ENCODE measurements around the gene KCNIP1.

The KCNIP1 gene

GRCh38 chr5:170648541-170648940 lies 144.7 kb downstream of the KCNIP1 start:
- H3K4me1 ChIP-seq (ENCODE audit: control insufficient read depth, insufficient read depth, low read length, poor library complexity, severe bottlenecking): no peaks in the 10 kb centered on the region
- DNase-seq: no peak

GRCh38 chr5:170650850-170651249 lies 147.0 kb downstream of the KCNIP1 start:
- no peak for DNase-seq
- Histone ChIP-seq H3K4me3 (ENCODE audit: insufficient read depth, low read depth, low read length, poor library complexity, severe bottlenecking) (no peak overlapping the region), H3K4me1 (ENCODE audit: control insufficient read depth, insufficient read depth, low read length, poor library complexity, severe bottlenecking) (no peaks in the 10 kb centered on the region), H3K36me3 (ENCODE audit: control insufficient read depth, insufficient read depth, low read length) (no peaks in the 10 kb centered on the region), H3K27ac (ENCODE audit: insufficient read depth, low read length, poor library complexity, severe bottlenecking) (no peak overlapping the region), H3K9me3 (ENCODE audit: control insufficient read depth, low read length) (no peaks in the 10 kb centered on the region), H3K27me3 (replicated peaks; ENCODE audit: control insufficient read depth, insufficient read depth, low read length, poor library complexity, severe bottlenecking) (no peaks in the 10 kb centered on the region)

More at GRCh38 chr5:170648541-170648940, 144.7 kb downstream of the KCNIP1 start:
- H3K4me3 ChIP-seq (ENCODE audit: insufficient read depth, low read depth, low read length, poor library complexity, severe bottlenecking): no peak overlapping the region
- no peaks in the 10 kb centered on the region for H3K36me3 ChIP-seq (ENCODE audit: control insufficient read depth, insufficient read depth, low read length)
- no peak overlapping the region for H3K27ac ChIP-seq (ENCODE audit: insufficient read depth, low read length, poor library complexity, severe bottlenecking)
- no peaks in the 10 kb centered on the region for H3K27me3 ChIP-seq (replicated peaks; ENCODE audit: control insufficient read depth, insufficient read depth, low read length, poor library complexity, severe bottlenecking)
- no peaks in the 10 kb centered on the region for H3K9me3 ChIP-seq (ENCODE audit: control insufficient read depth, low read length)

- Histone ChIP-seq H3K4me1 (ENCODE audit: control insufficient read depth, insufficient read depth, low read length, poor library complexity, severe bottlenecking) (no peaks in the 10 kb centered on the region), H3K27ac (ENCODE audit: insufficient read depth, low read length, poor library complexity, severe bottlenecking) (no peak overlapping the region), H3K27me3 (replicated peaks; ENCODE audit: control insufficient read depth, insufficient read depth, low read length, poor library complexity, severe bottlenecking) (no peaks in the 10 kb centered on the region), H3K4me3 (ENCODE audit: insufficient read depth, low read depth, low read length, poor library complexity, severe bottlenecking) (no peak overlapping the region), H3K36me3 (ENCODE audit: control insufficient read depth, insufficient read depth, low read length) (no peaks in the 10 kb centered on the region), H3K9me3 (ENCODE audit: control insufficient read depth, low read length) (no peaks in the 10 kb centered on the region)
- no peak for DNase-seq
Observed at GRCh38 chr5:170651604-170652277, 147.9 kb downstream of the KCNIP1 start.

- H3K36me3 ChIP-seq (ENCODE audit: control insufficient read depth, insufficient read depth, low read length): no peaks in the 10 kb centered on the region
- no peak for DNase-seq
Observed at GRCh38 chr5:170655476-170655875, 151.7 kb downstream of the KCNIP1 start.

GRCh38 chr5:170655920-170656319 lies 152.1 kb downstream of the KCNIP1 start:
- no peak overlapping the region for H3K27ac ChIP-seq (ENCODE audit: insufficient read depth, low read length, poor library complexity, severe bottlenecking)
- DNase-seq: no peak
- H3K9me3 ChIP-seq (ENCODE audit: control insufficient read depth, low read length): no peaks in the 10 kb centered on the region
- no peaks in the 10 kb centered on the region for H3K36me3 ChIP-seq (ENCODE audit: control insufficient read depth, insufficient read depth, low read length)
- no peaks in the 10 kb centered on the region for H3K27me3 ChIP-seq (replicated peaks; ENCODE audit: control insufficient read depth, insufficient read depth, low read length, poor library complexity, severe bottlenecking)
- no peak overlapping the region for H3K4me3 ChIP-seq (ENCODE audit: insufficient read depth, low read depth, low read length, poor library complexity, severe bottlenecking)
- no peaks in the 10 kb centered on the region for H3K4me1 ChIP-seq (ENCODE audit: control insufficient read depth, insufficient read depth, low read length, poor library complexity, severe bottlenecking)

More at GRCh38 chr5:170655476-170655875, 151.7 kb downstream of the KCNIP1 start:
- Histone ChIP-seq H3K27me3 (replicated peaks; ENCODE audit: control insufficient read depth, insufficient read depth, low read length, poor library complexity, severe bottlenecking) (no peaks in the 10 kb centered on the region), H3K4me3 (ENCODE audit: insufficient read depth, low read depth, low read length, poor library complexity, severe bottlenecking) (no peak overlapping the region), H3K4me1 (ENCODE audit: control insufficient read depth, insufficient read depth, low read length, poor library complexity, severe bottlenecking) (no peaks in the 10 kb centered on the region), H3K9me3 (ENCODE audit: control insufficient read depth, low read length) (no peaks in the 10 kb centered on the region), H3K27ac (ENCODE audit: insufficient read depth, low read length, poor library complexity, severe bottlenecking) (no peak overlapping the region)

GRCh38 chr5:170656346-170656745 lies 152.5 kb downstream of the KCNIP1 start:
- Histone ChIP-seq H3K27ac (ENCODE audit: insufficient read depth, low read length, poor library complexity, severe bottlenecking) (no peak overlapping the region), H3K4me3 (ENCODE audit: insufficient read depth, low read depth, low read length, poor library complexity, severe bottlenecking) (no peak overlapping the region), H3K4me1 (ENCODE audit: control insufficient read depth, insufficient read depth, low read length, poor library complexity, severe bottlenecking) (no peaks in the 10 kb centered on the region), H3K9me3 (ENCODE audit: control insufficient read depth, low read length) (no peaks in the 10 kb centered on the region), H3K27me3 (replicated peaks; ENCODE audit: control insufficient read depth, insufficient read depth, low read length, poor library complexity, severe bottlenecking) (no peaks in the 10 kb centered on the region), H3K36me3 (ENCODE audit: control insufficient read depth, insufficient read depth, low read length) (no peaks in the 10 kb centered on the region)
- DNase-seq: no peak

GRCh38 chr5:170660531-170660930 lies 156.7 kb downstream of the KCNIP1 start:
- H3K4me3 ChIP-seq (ENCODE audit: insufficient read depth, low read depth, low read length, poor library complexity, severe bottlenecking): no peak overlapping the region
- no peaks in the 10 kb centered on the region for H3K9me3 ChIP-seq (ENCODE audit: control insufficient read depth, low read length)
- no peak overlapping the region for H3K27ac ChIP-seq (ENCODE audit: insufficient read depth, low read length, poor library complexity, severe bottlenecking)
- no peaks in the 10 kb centered on the region for H3K36me3 ChIP-seq (ENCODE audit: control insufficient read depth, insufficient read depth, low read length)
- no peak for DNase-seq
- H3K4me1 ChIP-seq (ENCODE audit: control insufficient read depth, insufficient read depth, low read length, poor library complexity, severe bottlenecking): no peaks in the 10 kb centered on the region
- peaks cover 5% of the 10 kb centered on the region for H3K27me3 ChIP-seq (replicated peaks; ENCODE audit: control insufficient read depth, insufficient read depth, low read length, poor library complexity, severe bottlenecking)

- H3K9me3 ChIP-seq (ENCODE audit: control insufficient read depth, low read length): no peaks in the 10 kb centered on the region
- H3K4me1 ChIP-seq (ENCODE audit: control insufficient read depth, insufficient read depth, low read length, poor library complexity, severe bottlenecking): no peaks in the 10 kb centered on the region
- H3K27me3 ChIP-seq (replicated peaks; ENCODE audit: control insufficient read depth, insufficient read depth, low read length, poor library complexity, severe bottlenecking): peaks cover 5% of the 10 kb centered on the region
- H3K4me3 ChIP-seq (ENCODE audit: insufficient read depth, low read depth, low read length, poor library complexity, severe bottlenecking): no peak overlapping the region
- H3K27ac ChIP-seq (ENCODE audit: insufficient read depth, low read length, poor library complexity, severe bottlenecking): no peak overlapping the region
- no peak for DNase-seq
- H3K36me3 ChIP-seq (ENCODE audit: control insufficient read depth, insufficient read depth, low read length): no peaks in the 10 kb centered on the region
Observed at GRCh38 chr5:170662966-170663365, 159.1 kb downstream of the KCNIP1 start.

- H3K27me3 ChIP-seq (replicated peaks; ENCODE audit: control insufficient read depth, insufficient read depth, low read length, poor library complexity, severe bottlenecking): no peaks in the 10 kb centered on the region
- H3K4me1 ChIP-seq (ENCODE audit: control insufficient read depth, insufficient read depth, low read length, poor library complexity, severe bottlenecking): no peaks in the 10 kb centered on the region
Observed at GRCh38 chr5:170678811-170679210, 175.0 kb downstream of the KCNIP1 start.

GRCh38 chr5:170681013-170681433 lies 177.2 kb downstream of the KCNIP1 start:
- H3K9me3 ChIP-seq (ENCODE audit: control insufficient read depth, low read length): no peaks in the 10 kb centered on the region
- no peaks in the 10 kb centered on the region for H3K4me1 ChIP-seq (ENCODE audit: control insufficient read depth, insufficient read depth, low read length, poor library complexity, severe bottlenecking)
- no peak for DNase-seq
- no peak overlapping the region for H3K4me3 ChIP-seq (ENCODE audit: insufficient read depth, low read depth, low read length, poor library complexity, severe bottlenecking)
- H3K36me3 ChIP-seq (ENCODE audit: control insufficient read depth, insufficient read depth, low read length): no peaks in the 10 kb centered on the region
- no peak overlapping the region for H3K27ac ChIP-seq (ENCODE audit: insufficient read depth, low read length, poor library complexity, severe bottlenecking)
- no peaks in the 10 kb centered on the region for H3K27me3 ChIP-seq (replicated peaks; ENCODE audit: control insufficient read depth, insufficient read depth, low read length, poor library complexity, severe bottlenecking)

More at GRCh38 chr5:170678811-170679210, 175.0 kb downstream of the KCNIP1 start:
- H3K4me3 ChIP-seq (ENCODE audit: insufficient read depth, low read depth, low read length, poor library complexity, severe bottlenecking): no peak overlapping the region
- no peak overlapping the region for H3K27ac ChIP-seq (ENCODE audit: insufficient read depth, low read length, poor library complexity, severe bottlenecking)
- no peaks in the 10 kb centered on the region for H3K9me3 ChIP-seq (ENCODE audit: control insufficient read depth, low read length)
- DNase-seq: no peak
- no peaks in the 10 kb centered on the region for H3K36me3 ChIP-seq (ENCODE audit: control insufficient read depth, insufficient read depth, low read length)
